GM23338 (cell line): ENCODE data around the gene PTER.

Experiments
- CREB1 ChIP-seq: fragments of 250-450 bp; sonication (Bioruptor Pico); IDR thresholded peaks from 2 replicates; pipeline ENCODE4 v1.5.0; 2020; ENCODE audit warnings: low read depth, mild to moderate bottlenecking, moderate library complexity
- CTCF ChIP-seq, 2 experiments: fragments of 200-600 bp in 1 of 2; sonication (generic) in 1 of 2; conservative IDR thresholded peaks; 2 replicates each; pipeline versions ENCODE4 v1.5.1 to v1.6.1; 2016 to 2017; ENCODE audit warnings: antibody characterized with exemption in 2 of 2, low read depth in 2 of 2, mild to moderate bottlenecking in 2 of 2, moderate library complexity in 1 of 2
- ETS1 ChIP-seq: IDR thresholded peaks from 2 replicates; pipeline ENCODE4 v1.6.1; 2016; ENCODE audit warnings: antibody characterized with exemption
- EZH2 ChIP-seq: fragments of 200-600 bp; sonication (generic); IDR thresholded peaks from one replicate; pipeline ENCODE4 v1.8.0; 2017; ENCODE audit warnings: antibody characterized with exemption, mild to moderate bottlenecking, low read depth; ENCODE audit not compliant: unreplicated experiment
- EZH2phosphoT487 ChIP-seq: fragments of 200-600 bp; sonication (generic); IDR thresholded peaks from one replicate; pipeline ENCODE4 v1.8.1; 2018; ENCODE audit warnings: antibody characterized with exemption; ENCODE audit not compliant: unreplicated experiment
- JUNB ChIP-seq: IDR thresholded peaks from one replicate; pipeline ENCODE4 v1.6.1; 2016; ENCODE audit warnings: antibody characterized with exemption; ENCODE audit not compliant: unreplicated experiment
- NANOG ChIP-seq: IDR thresholded peaks from 2 replicates; pipeline ENCODE4 v1.6.1; 2016; ENCODE audit warnings: antibody characterized with exemption, borderline replicate concordance
- POLR2AphosphoS5 ChIP-seq: IDR thresholded peaks from 2 replicates; pipeline ENCODE4 v1.6.1; 2016; ENCODE audit warnings: antibody characterized with exemption, low read depth
- STAT1 ChIP-seq: IDR thresholded peaks from one replicate; pipeline ENCODE4 v1.6.1; 2016; ENCODE audit warnings: antibody characterized with exemption; ENCODE audit not compliant: unreplicated experiment
- ZNF114 ChIP-seq: fragments of 250-450 bp; sonication (Bioruptor Pico); IDR thresholded peaks from 2 replicates; pipeline ENCODE4 v1.5.0; 2020; ENCODE audit warnings: mild to moderate bottlenecking, moderate library complexity
- ZNF331 ChIP-seq: fragments of 250-450 bp; sonication (Bioruptor Pico); IDR thresholded peaks from 2 replicates; pipeline ENCODE4 v1.5.0; 2020; ENCODE audit warnings: low read depth, mild to moderate bottlenecking, moderate library complexity
- TF ChIP-seq, protein P1 (sequence below): IDR thresholded peaks from one replicate; pipeline ENCODE4 v1.6.1; 2018; ENCODE audit warnings: antibody characterized with exemption; ENCODE audit not compliant: unreplicated experiment
- TF ChIP-seq, protein P2 (sequence below): fragments of 250-450 bp; sonication (Bioruptor Pico); IDR thresholded peaks from 2 replicates; pipeline ENCODE4 v1.5.0; 2020; ENCODE audit warnings: mild to moderate bottlenecking, moderate library complexity

GRCh38 chr10:16392531-16393069, 44.2 kb upstream of the PTER start:
- TF ChIP-seq CTCF (conservative IDR thresholded peaks at IDR 0.05; ENCODE audit: low read depth in 2 of 2) = no peak
- no peak for TF ChIP-seq EZH2
- no peak for TF ChIP-seq EZH2phosphoT487
- no peak for TF ChIP-seq POLR2AphosphoS5
- TF ChIP-seq CREB1 (CRISPR knock-in tag) = no peak
- TF ChIP-seq, protein P1, sequence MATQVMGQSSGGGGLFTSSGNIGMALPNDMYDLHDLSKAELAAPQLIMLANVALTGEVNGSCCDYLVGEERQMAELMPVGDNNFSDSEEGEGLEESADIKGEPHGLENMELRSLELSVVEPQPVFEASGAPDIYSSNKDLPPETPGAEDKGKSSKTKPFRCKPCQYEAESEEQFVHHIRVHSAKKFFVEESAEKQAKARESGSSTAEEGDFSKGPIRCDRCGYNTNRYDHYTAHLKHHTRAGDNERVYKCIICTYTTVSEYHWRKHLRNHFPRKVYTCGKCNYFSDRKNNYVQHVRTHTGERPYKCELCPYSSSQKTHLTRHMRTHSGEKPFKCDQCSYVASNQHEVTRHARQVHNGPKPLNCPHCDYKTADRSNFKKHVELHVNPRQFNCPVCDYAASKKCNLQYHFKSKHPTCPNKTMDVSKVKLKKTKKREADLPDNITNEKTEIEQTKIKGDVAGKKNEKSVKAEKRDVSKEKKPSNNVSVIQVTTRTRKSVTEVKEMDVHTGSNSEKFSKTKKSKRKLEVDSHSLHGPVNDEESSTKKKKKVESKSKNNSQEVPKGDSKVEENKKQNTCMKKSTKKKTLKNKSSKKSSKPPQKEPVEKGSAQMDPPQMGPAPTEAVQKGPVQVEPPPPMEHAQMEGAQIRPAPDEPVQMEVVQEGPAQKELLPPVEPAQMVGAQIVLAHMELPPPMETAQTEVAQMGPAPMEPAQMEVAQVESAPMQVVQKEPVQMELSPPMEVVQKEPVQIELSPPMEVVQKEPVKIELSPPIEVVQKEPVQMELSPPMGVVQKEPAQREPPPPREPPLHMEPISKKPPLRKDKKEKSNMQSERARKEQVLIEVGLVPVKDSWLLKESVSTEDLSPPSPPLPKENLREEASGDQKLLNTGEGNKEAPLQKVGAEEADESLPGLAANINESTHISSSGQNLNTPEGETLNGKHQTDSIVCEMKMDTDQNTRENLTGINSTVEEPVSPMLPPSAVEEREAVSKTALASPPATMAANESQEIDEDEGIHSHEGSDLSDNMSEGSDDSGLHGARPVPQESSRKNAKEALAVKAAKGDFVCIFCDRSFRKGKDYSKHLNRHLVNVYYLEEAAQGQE = no peak
- TF ChIP-seq ZNF331 (CRISPR knock-in tag) = no peak
- TF ChIP-seq, protein P2, sequence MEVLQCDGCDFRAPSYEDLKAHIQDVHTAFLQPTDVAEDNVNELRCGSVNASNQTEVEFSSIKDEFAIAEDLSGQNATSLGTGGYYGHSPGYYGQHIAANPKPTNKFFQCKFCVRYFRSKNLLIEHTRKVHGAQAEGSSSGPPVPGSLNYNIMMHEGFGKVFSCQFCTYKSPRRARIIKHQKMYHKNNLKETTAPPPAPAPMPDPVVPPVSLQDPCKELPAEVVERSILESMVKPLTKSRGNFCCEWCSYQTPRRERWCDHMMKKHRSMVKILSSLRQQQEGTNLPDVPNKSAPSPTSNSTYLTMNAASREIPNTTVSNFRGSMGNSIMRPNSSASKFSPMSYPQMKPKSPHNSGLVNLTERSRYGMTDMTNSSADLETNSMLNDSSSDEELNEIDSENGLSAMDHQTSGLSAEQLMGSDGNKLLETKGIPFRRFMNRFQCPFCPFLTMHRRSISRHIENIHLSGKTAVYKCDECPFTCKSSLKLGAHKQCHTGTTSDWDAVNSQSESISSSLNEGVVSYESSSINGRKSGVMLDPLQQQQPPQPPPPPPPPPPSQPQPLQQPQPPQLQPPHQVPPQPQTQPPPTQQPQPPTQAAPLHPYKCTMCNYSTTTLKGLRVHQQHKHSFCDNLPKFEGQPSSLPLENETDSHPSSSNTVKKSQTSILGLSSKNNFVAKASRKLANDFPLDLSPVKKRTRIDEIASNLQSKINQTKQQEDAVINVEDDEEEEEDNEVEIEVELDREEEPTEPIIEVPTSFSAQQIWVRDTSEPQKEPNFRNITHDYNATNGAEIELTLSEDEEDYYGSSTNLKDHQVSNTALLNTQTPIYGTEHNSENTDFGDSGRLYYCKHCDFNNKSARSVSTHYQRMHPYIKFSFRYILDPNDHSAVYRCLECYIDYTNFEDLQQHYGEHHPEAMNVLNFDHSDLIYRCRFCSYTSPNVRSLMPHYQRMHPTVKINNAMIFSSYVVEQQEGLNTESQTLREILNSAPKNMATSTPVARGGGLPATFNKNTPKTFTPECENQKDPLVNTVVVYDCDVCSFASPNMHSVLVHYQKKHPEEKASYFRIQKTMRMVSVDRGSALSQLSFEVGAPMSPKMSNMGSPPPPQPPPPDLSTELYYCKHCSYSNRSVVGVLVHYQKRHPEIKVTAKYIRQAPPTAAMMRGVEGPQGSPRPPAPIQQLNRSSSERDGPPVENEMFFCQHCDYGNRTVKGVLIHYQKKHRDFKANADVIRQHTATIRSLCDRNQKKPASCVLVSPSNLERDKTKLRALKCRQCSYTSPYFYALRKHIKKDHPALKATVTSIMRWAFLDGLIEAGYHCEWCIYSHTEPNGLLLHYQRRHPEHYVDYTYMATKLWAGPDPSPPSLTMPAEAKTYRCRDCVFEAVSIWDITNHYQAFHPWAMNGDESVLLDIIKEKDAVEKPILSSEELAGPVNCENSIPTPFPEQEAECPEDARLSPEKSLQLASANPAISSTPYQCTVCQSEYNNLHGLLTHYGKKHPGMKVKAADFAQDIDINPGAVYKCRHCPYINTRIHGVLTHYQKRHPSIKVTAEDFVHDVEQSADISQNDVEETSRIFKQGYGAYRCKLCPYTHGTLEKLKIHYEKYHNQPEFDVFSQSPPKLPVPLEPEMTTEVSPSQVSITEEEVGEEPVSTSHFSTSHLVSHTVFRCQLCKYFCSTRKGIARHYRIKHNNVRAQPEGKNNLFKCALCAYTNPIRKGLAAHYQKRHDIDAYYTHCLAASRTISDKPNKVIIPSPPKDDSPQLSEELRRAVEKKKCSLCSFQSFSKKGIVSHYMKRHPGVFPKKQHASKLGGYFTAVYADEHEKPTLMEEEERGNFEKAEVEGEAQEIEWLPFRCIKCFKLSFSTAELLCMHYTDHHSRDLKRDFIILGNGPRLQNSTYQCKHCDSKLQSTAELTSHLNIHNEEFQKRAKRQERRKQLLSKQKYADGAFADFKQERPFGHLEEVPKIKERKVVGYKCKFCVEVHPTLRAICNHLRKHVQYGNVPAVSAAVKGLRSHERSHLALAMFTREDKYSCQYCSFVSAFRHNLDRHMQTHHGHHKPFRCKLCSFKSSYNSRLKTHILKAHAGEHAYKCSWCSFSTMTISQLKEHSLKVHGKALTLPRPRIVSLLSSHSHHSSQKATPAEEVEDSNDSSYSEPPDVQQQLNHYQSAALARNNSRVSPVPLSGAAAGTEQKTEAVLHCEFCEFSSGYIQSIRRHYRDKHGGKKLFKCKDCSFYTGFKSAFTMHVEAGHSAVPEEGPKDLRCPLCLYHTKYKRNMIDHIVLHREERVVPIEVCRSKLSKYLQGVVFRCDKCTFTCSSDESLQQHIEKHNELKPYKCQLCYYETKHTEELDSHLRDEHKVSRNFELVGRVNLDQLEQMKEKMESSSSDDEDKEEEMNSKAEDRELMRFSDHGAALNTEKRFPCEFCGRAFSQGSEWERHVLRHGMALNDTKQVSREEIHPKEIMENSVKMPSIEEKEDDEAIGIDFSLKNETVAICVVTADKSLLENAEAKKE (CRISPR knock-in tag) = no peak
- TF ChIP-seq STAT1 = no peak
- no peak for TF ChIP-seq ETS1
- TF ChIP-seq NANOG = no peak
- TF ChIP-seq JUNB = no peak
- TF ChIP-seq ZNF114 (CRISPR knock-in tag) = no peak
